ENCODE measurements around the gene BTN1A1. TPM values are rescaled to one million over a fixed set of nuclear protein-coding genes. Genes with fewer than 3 reads are reported as not detected.

BTN1A1 gene
- total RNA-seq, 4 donors from 2014 or later = not detected

- Histone ChIP-seq H3K36me3 (no peaks in the 10 kb centered on the region), H3K4me3 (no peak overlapping the region), H3K27ac (no peak overlapping the region), H3K27me3 (peaks cover 0 to 2% (median 0%) of the 10 kb centered on the region in 3 donors), H3K4me1 (no peaks in the 10 kb centered on the region), H3K9me3 (no peaks in the 10 kb centered on the region)
- intact Hi-C loops (cut with DNase I; ENCODE audit: low total_unique reads) (no loop called here), in situ Hi-C loops (cut with MboI; ENCODE audit: low sequenced_read_pairs in 4 of 4) (no loop called here)
- DNase-seq = no peak
- ATAC-seq = no peak
- TF ChIP-seq POLR2A (IDR thresholded peaks at IDR 0.05) (no peak), CTCF (IDR thresholded peaks at IDR 0.05 in 4 of 5, conservative IDR thresholded peaks at IDR 0.05 in 1 of 5) (no peak)
Observed at GRCh38 chr6:26495281-26495680, 4.8 kb upstream of the BTN1A1 start.

- no peak for TF ChIP-seq POLR2A (IDR thresholded peaks at IDR 0.05)
- TF ChIP-seq CTCF (IDR thresholded peaks at IDR 0.05 in 4 of 5, conservative IDR thresholded peaks at IDR 0.05 in 1 of 5) = no peak
- in situ Hi-C loops (cut with MboI; ENCODE audit: low sequenced_read_pairs in 4 of 4) (no loop called here), intact Hi-C loops (cut with DNase I; ENCODE audit: low total_unique reads) (no loop called here)
- H3K4me3 ChIP-seq = no peak overlapping the region
- H3K27ac ChIP-seq = no peak overlapping the region
- no peak for DNase-seq
- H3K9me3 ChIP-seq = no peaks in the 10 kb centered on the region
- no peak for ATAC-seq
- no peaks in the 10 kb centered on the region for H3K36me3 ChIP-seq
- H3K4me1 ChIP-seq = no peaks in the 10 kb centered on the region
- peaks cover 18 to 23% (median 20%) of the 10 kb centered on the region in 3 donors for H3K27me3 ChIP-seq
Observed at GRCh38 chr6:26497610-26498009, 2.5 kb upstream of the BTN1A1 start.

- peak overlapping the region in 3 of 4 donors; percentile 27 to 55 (median 37) for H3K4me3 ChIP-seq
- DNase-seq (no peak), ATAC-seq (no peak)
- in situ Hi-C loops (cut with MboI; ENCODE audit: low sequenced_read_pairs in 4 of 4) (no loop called here), intact Hi-C loops (cut with DNase I; ENCODE audit: low total_unique reads) (no loop called here)
- H3K4me1 ChIP-seq = no peaks in the 10 kb centered on the region
- H3K27ac ChIP-seq = no peak overlapping the region
- H3K9me3 ChIP-seq = no peaks in the 10 kb centered on the region
- H3K27me3 ChIP-seq = peaks cover 25 to 30% (median 26%) of the 10 kb centered on the region in 3 donors
- no peak for TF ChIP-seq CTCF (IDR thresholded peaks at IDR 0.05 in 4 of 5, conservative IDR thresholded peaks at IDR 0.05 in 1 of 5)
- no peak for TF ChIP-seq POLR2A (IDR thresholded peaks at IDR 0.05)
- H3K36me3 ChIP-seq = no peaks in the 10 kb centered on the region
Observed at GRCh38 chr6:26501482-26501986, 1.4 kb downstream of the BTN1A1 start.

GRCh38 chr6:26502165-26502564 is 2.1 kb downstream of the BTN1A1 start:
- H3K36me3 ChIP-seq = no peaks in the 10 kb centered on the region
- H3K9me3 ChIP-seq = no peaks in the 10 kb centered on the region
- DNase-seq = no peak
- TF ChIP-seq CTCF (IDR thresholded peaks at IDR 0.05 in 4 of 5, conservative IDR thresholded peaks at IDR 0.05 in 1 of 5) (no peak), POLR2A (IDR thresholded peaks at IDR 0.05) (no peak)
- peak overlapping the region in 1 of 4 donors; percentile 55 for H3K4me3 ChIP-seq
- ATAC-seq = no peak
- in situ Hi-C loops (cut with MboI; ENCODE audit: low sequenced_read_pairs in 4 of 4) = no loop called here
- H3K27me3 ChIP-seq = peaks cover 25 to 30% (median 26%) of the 10 kb centered on the region in 3 donors
- no peaks in the 10 kb centered on the region for H3K4me1 ChIP-seq
- no peak overlapping the region for H3K27ac ChIP-seq
- intact Hi-C loops (cut with DNase I; ENCODE audit: low total_unique reads) = no loop called here

DNA sequence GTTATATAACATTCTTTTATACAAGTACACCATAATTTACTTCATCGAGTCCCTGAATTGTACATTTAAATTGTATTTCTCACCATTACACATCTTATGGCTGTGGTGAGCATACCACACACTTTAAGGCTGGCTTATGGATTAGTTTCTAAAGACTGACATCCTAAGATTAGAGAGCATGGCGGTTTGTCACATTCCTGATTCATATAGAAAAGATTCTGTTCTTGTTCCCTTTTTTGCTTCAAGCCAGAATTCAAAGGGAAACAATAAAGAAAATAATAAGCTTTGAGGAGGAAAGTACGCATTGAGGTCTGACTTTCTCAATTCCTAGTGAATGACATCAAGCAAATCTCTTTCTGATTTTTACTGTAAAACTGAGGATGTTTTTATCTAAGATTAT is 2.5 kb downstream of the BTN1A1 start:
- no peaks in the 10 kb centered on the region for H3K9me3 ChIP-seq
- TF ChIP-seq POLR2A (IDR thresholded peaks at IDR 0.05) (no peak), CTCF (IDR thresholded peaks at IDR 0.05 in 4 of 5, conservative IDR thresholded peaks at IDR 0.05 in 1 of 5) (no peak)
- DNase-seq = no peak
- no peaks in the 10 kb centered on the region for H3K4me1 ChIP-seq
- H3K36me3 ChIP-seq = no peaks in the 10 kb centered on the region
- in situ Hi-C loops (cut with MboI; ENCODE audit: low sequenced_read_pairs in 4 of 4) (no loop called here), intact Hi-C loops (cut with DNase I; ENCODE audit: low total_unique reads) (no loop called here)
- no peak overlapping the region for H3K4me3 ChIP-seq
- ATAC-seq = no peak
- no peak overlapping the region for H3K27ac ChIP-seq
- H3K27me3 ChIP-seq = peaks cover 25 to 30% (median 26%) of the 10 kb centered on the region in 3 donors
